ENCODE data around the gene CGN. TPM values are rescaled to one million over a fixed set of nuclear protein-coding genes. Genes with fewer than 3 reads are reported as not detected.
A peak's percentile ranks its signal among the peaks of the same experiment; 100 is the strongest.

Gene CGN
- total and polyA plus RNA-seq, 5 donors from 2014 or later, result 0.37 to 1.2 (median 0.37) TPM; not detected in 2

DNA sequence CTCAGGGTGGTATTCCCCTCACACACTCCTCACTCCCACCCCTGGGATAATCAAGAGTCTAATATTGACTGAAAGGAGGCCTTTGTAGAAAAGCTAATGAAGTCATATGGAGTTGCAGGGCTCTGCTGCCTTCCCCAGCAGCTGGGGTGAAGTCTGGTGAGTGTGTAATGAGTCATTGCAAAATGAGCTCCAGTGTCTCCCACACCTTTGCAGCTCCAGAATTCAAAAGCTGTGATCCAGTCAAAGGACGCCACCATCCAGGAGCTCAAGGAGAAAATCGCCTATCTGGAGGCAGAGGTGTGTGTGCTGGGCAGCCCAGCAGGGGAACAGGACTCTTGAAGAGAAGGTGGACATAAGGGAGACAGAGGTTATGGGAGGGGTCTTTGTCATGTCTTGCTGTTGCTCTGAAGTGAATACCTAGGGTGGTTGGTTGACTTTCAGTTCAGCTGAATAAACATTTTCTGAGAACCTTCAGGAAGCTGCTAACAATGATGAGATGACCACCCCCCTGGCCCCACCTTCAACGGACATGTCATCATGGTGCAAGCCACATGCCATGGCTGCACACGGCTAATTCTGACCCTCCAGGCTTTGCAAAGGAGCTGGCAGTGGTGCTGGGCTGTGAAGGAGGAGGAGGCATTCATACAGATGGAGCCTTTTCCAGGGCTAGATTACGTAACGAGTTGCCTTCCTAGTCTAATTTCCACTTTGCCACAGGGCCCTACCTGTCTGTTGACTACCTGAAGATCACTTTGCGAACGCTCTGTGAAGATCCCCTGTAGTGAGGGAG lies 68.4 kb downstream of the CGN start:
- Histone ChIP-seq H3K27me3 (ENCODE audit: control insufficient read depth, insufficient read depth, low read length) (no peaks in the 10 kb centered on the region), H3K36me3 (ENCODE audit: control insufficient read depth, insufficient read depth, low read length) (peaks cover 14% of the 10 kb centered on the region), H3K27ac (ENCODE audit: insufficient read depth, low read length, poor library complexity, severe bottlenecking) (no peak overlapping the region), H3K4me3 (ENCODE audit: low read depth, low read length) (no peak overlapping the region), H3K4me1 (ENCODE audit: control insufficient read depth, insufficient read depth, low read length, poor library complexity, severe bottlenecking) (no peaks in the 10 kb centered on the region), H3K9me3 (ENCODE audit: control insufficient read depth in 2 of 2, low read length in 2 of 2) (no peaks in the 10 kb centered on the region)
- Mint-ChIP-seq H3K27ac (no peak overlapping the region), H3K4me1 (peaks cover 0 to 4% (median 1%) of the 10 kb centered on the region in 4 donors), H3K27me3 (no peaks in the 10 kb centered on the region), H3K36me3 (peaks cover 31% of the 10 kb centered on the region), H3K4me3 (no peak overlapping the region), H3K9me3 (no peaks in the 10 kb centered on the region)
- DNase-seq (no peak), ATAC-seq (ENCODE audit: low read depth in 2 of 2) (no peak)

DNA sequence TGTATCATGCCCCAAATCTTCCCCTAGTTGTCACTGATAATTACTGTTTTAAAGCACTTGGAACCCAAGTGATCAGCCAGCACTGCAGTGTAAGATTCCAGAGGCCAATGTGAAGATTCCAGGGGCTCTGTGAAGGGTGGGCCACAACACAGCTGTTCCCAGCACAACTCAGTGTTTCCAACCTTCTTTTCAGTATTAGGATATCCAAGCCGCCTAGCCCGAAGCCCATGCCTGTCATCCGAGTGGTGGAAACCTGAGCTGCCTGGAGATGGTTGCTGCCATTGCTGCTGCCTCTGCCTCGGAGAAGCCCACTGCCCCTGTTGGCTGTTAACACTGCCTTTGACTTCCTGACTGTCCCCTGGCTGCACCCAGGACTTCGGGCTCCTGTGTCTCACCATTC lies 70.3 kb downstream of the CGN start:
- H3K4me3 Mint-ChIP-seq, result no peak overlapping the region
- H3K27ac Mint-ChIP-seq, result no peak overlapping the region
- H3K36me3 ChIP-seq (ENCODE audit: control insufficient read depth, insufficient read depth, low read length), result peaks cover 10% of the 10 kb centered on the region
- no peaks in the 10 kb centered on the region for H3K4me1 Mint-ChIP-seq
- no peak overlapping the region for H3K27ac ChIP-seq (ENCODE audit: insufficient read depth, low read length, poor library complexity, severe bottlenecking)
- DNase-seq, result no peak
- no peaks in the 10 kb centered on the region for H3K27me3 ChIP-seq (ENCODE audit: control insufficient read depth, insufficient read depth, low read length)
- no peaks in the 10 kb centered on the region for H3K4me1 ChIP-seq (ENCODE audit: control insufficient read depth, insufficient read depth, low read length, poor library complexity, severe bottlenecking)
- no peaks in the 10 kb centered on the region for H3K27me3 Mint-ChIP-seq
- no peaks in the 10 kb centered on the region for H3K9me3 Mint-ChIP-seq
- H3K36me3 Mint-ChIP-seq, result peaks cover 20% of the 10 kb centered on the region
- H3K9me3 ChIP-seq (ENCODE audit: control insufficient read depth in 2 of 2, low read length in 2 of 2), result no peaks in the 10 kb centered on the region
- no peak for ATAC-seq (ENCODE audit: low read depth in 2 of 2)
- H3K4me3 ChIP-seq (ENCODE audit: low read depth, low read length), result no peak overlapping the region

GRCh38 chr1:151581921-151582320 lies 70.7 kb downstream of the CGN start:
- Mint-ChIP-seq H3K27ac (peak overlapping the region in 1 of 3 donors; percentile 52), H3K9me3 (no peaks in the 10 kb centered on the region), H3K4me1 (no peaks in the 10 kb centered on the region), H3K36me3 (peaks cover 19% of the 10 kb centered on the region), H3K4me3 (no peak overlapping the region), H3K27me3 (no peaks in the 10 kb centered on the region)
- peaks cover 10% of the 10 kb centered on the region for H3K36me3 ChIP-seq (ENCODE audit: control insufficient read depth, insufficient read depth, low read length)
- no peaks in the 10 kb centered on the region for H3K27me3 ChIP-seq (ENCODE audit: control insufficient read depth, insufficient read depth, low read length)
- H3K4me1 ChIP-seq (ENCODE audit: control insufficient read depth, insufficient read depth, low read length, poor library complexity, severe bottlenecking), result no peaks in the 10 kb centered on the region
- ATAC-seq (ENCODE audit: low read depth in 2 of 2) (no peak), DNase-seq (no peak)
- H3K27ac ChIP-seq (ENCODE audit: insufficient read depth, low read length, poor library complexity, severe bottlenecking), result no peak overlapping the region
- H3K9me3 ChIP-seq (ENCODE audit: control insufficient read depth in 2 of 2, low read length in 2 of 2), result no peaks in the 10 kb centered on the region
- H3K4me3 ChIP-seq (ENCODE audit: low read depth, low read length), result no peak overlapping the region

- no peak overlapping the region for H3K4me3 Mint-ChIP-seq
- no peaks in the 10 kb centered on the region for H3K9me3 Mint-ChIP-seq
- no peak for ATAC-seq (ENCODE audit: low read depth in 2 of 2)
- Histone ChIP-seq H3K4me3 (ENCODE audit: low read depth, low read length) (no peak overlapping the region), H3K4me1 (ENCODE audit: control insufficient read depth, insufficient read depth, low read length, poor library complexity, severe bottlenecking) (no peaks in the 10 kb centered on the region), H3K36me3 (ENCODE audit: control insufficient read depth, insufficient read depth, low read length) (peaks cover 8% of the 10 kb centered on the region), H3K9me3 (ENCODE audit: control insufficient read depth in 2 of 2, low read length in 2 of 2) (no peaks in the 10 kb centered on the region), H3K27ac (ENCODE audit: insufficient read depth, low read length, poor library complexity, severe bottlenecking) (no peak overlapping the region), H3K27me3 (ENCODE audit: control insufficient read depth, insufficient read depth, low read length) (peaks cover 3% of the 10 kb centered on the region)
- peak overlapping the region in 1 of 3 donors; percentile 6 for H3K27ac Mint-ChIP-seq
- H3K4me1 Mint-ChIP-seq, result no peaks in the 10 kb centered on the region
- peaks cover 14% of the 10 kb centered on the region for H3K36me3 Mint-ChIP-seq
- H3K27me3 Mint-ChIP-seq, result no peaks in the 10 kb centered on the region
- no peak for DNase-seq
These were observed 72.6 kb downstream of the CGN start for GRCh38 chr1:151583796-151584195.

DNA sequence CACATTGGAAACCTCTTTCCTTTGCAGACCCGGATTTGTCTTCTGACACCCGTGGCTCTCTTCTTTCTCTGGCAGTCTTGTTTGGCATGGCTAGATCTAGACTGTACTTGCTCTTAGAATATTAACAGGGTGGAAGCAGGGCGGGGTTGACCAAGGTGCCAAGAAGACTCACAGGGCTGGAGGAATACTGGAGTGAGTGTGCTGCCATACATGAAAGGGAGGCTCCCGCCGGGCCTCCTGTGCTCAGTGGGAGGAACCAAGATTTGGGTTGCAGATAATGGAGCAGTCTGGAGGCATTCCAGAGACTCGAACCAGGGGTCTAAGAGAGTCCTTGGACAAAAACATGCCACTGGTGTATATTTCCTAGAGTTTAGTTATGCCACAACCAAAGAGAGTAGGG lies 73.1 kb downstream of the CGN start:
- no peaks in the 10 kb centered on the region for H3K4me1 Mint-ChIP-seq
- no peak for ATAC-seq (ENCODE audit: low read depth in 2 of 2)
- peaks cover 11% of the 10 kb centered on the region for H3K36me3 Mint-ChIP-seq

DNA sequence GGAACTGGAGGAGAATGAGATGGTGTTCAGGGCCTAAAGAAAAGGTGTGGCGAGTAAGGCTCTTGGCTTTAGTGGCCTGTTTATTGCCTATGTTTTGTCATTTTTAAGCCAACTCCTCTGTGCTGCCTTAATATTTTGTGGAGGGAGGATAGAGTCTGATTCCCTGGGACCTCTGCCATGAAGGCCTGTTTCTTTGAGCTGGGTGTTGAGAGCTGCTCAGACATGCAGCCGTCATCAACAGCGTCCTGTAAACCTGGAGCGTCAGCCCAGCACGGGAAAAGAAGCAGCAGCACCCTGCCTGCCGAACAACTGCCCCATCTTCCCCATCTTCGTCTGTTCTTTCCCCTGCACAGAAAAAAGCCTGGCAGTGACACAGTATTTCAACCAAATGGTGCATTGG lies 73.6 kb downstream of the CGN start:
- H3K4me1 Mint-ChIP-seq, result no peaks in the 10 kb centered on the region
- no peaks in the 10 kb centered on the region for H3K4me1 ChIP-seq (ENCODE audit: control insufficient read depth, insufficient read depth, low read length, poor library complexity, severe bottlenecking)
- no peaks in the 10 kb centered on the region for H3K9me3 ChIP-seq (ENCODE audit: control insufficient read depth in 2 of 2, low read length in 2 of 2)
- no peak for DNase-seq
- no peaks in the 10 kb centered on the region for H3K36me3 ChIP-seq (ENCODE audit: control insufficient read depth, insufficient read depth, low read length)
- H3K27me3 Mint-ChIP-seq, result peaks cover 5% of the 10 kb centered on the region
- H3K4me3 ChIP-seq (ENCODE audit: low read depth, low read length), result no peak overlapping the region
- H3K4me3 Mint-ChIP-seq, result no peak overlapping the region
- H3K36me3 Mint-ChIP-seq, result peaks cover 8% of the 10 kb centered on the region
- peaks cover 3% of the 10 kb centered on the region for H3K27me3 ChIP-seq (ENCODE audit: control insufficient read depth, insufficient read depth, low read length)
- peak overlapping the region in 2 of 3 donors; percentile 42 for H3K27ac Mint-ChIP-seq
- H3K9me3 Mint-ChIP-seq, result peaks cover 0 to under 1% (median 0%) of the 10 kb centered on the region in 7 donors
- no peak overlapping the region for H3K27ac ChIP-seq (ENCODE audit: insufficient read depth, low read length, poor library complexity, severe bottlenecking)
- ATAC-seq (ENCODE audit: low read depth in 2 of 2), result no peak

More for the DNA sequence above, 73.1 kb downstream of the CGN start:
- no peak overlapping the region for H3K27ac ChIP-seq (ENCODE audit: insufficient read depth, low read length, poor library complexity, severe bottlenecking)
- no peaks in the 10 kb centered on the region for H3K27me3 Mint-ChIP-seq
- H3K4me3 Mint-ChIP-seq, result no peak overlapping the region
- peaks cover 3% of the 10 kb centered on the region for H3K36me3 ChIP-seq (ENCODE audit: control insufficient read depth, insufficient read depth, low read length)
- H3K4me1 ChIP-seq (ENCODE audit: control insufficient read depth, insufficient read depth, low read length, poor library complexity, severe bottlenecking), result no peaks in the 10 kb centered on the region
- no peaks in the 10 kb centered on the region for H3K9me3 ChIP-seq (ENCODE audit: control insufficient read depth in 2 of 2, low read length in 2 of 2)
- H3K27ac Mint-ChIP-seq, result peak overlapping the region in 1 of 3 donors; percentile 42
- H3K4me3 ChIP-seq (ENCODE audit: low read depth, low read length), result no peak overlapping the region
- H3K27me3 ChIP-seq (ENCODE audit: control insufficient read depth, insufficient read depth, low read length), result peaks cover 3% of the 10 kb centered on the region
- H3K9me3 Mint-ChIP-seq, result no peaks in the 10 kb centered on the region
- no peak for DNase-seq

- ATAC-seq (ENCODE audit: low read depth in 2 of 2) (no peak), DNase-seq (no peak)
- Histone ChIP-seq H3K27ac (ENCODE audit: insufficient read depth, low read length, poor library complexity, severe bottlenecking) (no peak overlapping the region), H3K36me3 (ENCODE audit: control insufficient read depth, insufficient read depth, low read length) (no peaks in the 10 kb centered on the region), H3K4me3 (ENCODE audit: low read depth, low read length) (no peak overlapping the region), H3K9me3 (ENCODE audit: control insufficient read depth in 2 of 2, low read length in 2 of 2) (no peaks in the 10 kb centered on the region), H3K4me1 (ENCODE audit: control insufficient read depth, insufficient read depth, low read length, poor library complexity, severe bottlenecking) (no peaks in the 10 kb centered on the region), H3K27me3 (ENCODE audit: control insufficient read depth, insufficient read depth, low read length) (peaks cover 3% of the 10 kb centered on the region)
- H3K27me3 Mint-ChIP-seq, result peaks cover 10% of the 10 kb centered on the region
- H3K27ac Mint-ChIP-seq, result no peak overlapping the region
- no peaks in the 10 kb centered on the region for H3K4me1 Mint-ChIP-seq
- peaks cover 5% of the 10 kb centered on the region for H3K36me3 Mint-ChIP-seq
- H3K4me3 Mint-ChIP-seq, result no peak overlapping the region
- peaks cover 0 to 4% (median 0%) of the 10 kb centered on the region in 7 donors for H3K9me3 Mint-ChIP-seq
These were observed 74.4 kb downstream of the CGN start for GRCh38 chr1:151585622-151586021.

All from CD4-positive, CD25-positive, alpha-beta regulatory T cell (primary cell).